ENCODE results near the gene PRR33. TPM values are rescaled to one million over a fixed set of nuclear protein-coding genes. Genes with fewer than 3 reads are reported as not detected.
A peak's percentile ranks its signal among the peaks of the same experiment; 100 is the strongest.

Gene PRR33
- total RNA-seq, 1 donor from 2014 or later: 0.16 TPM

- no peaks in the 10 kb centered on the region for H3K9me3 Mint-ChIP-seq
Measured at GRCh38 chr11:1899686-1900085, 8.0 kb upstream of the PRR33 start.

GRCh38 chr11:1899090-1899489, 7.4 kb upstream of the PRR33 start:
- Mint-ChIP-seq H3K27me3 (peaks cover 2% of the 10 kb centered on the region), H3K36me3 (ENCODE audit: low read depth) (no peaks in the 10 kb centered on the region), H3K4me1 (peaks cover 14% of the 10 kb centered on the region), H3K4me3 (no peak overlapping the region), H3K9me3 (no peaks in the 10 kb centered on the region), H3K27ac (no peak overlapping the region)
- CTCF ChIA-PET: interaction anchor here (1.3 kb wide), 1 partner anchor 48 kb away, joined by 4 read pairs; the partner anchor contains the start of gene MRPL23
- ATAC-seq (ENCODE audit: low read depth): no peak
- POLR2A ChIA-PET: no interaction called here
- intact Hi-C loops (cut with micrococcal nuclease): no loop called here
- no peak for TF ChIP-seq CTCF (IDR thresholded peaks at IDR 0.05)
- no peak for DNase-seq

More at GRCh38 chr11:1899686-1900085, 8.0 kb upstream of the PRR33 start:
- Mint-ChIP-seq H3K4me3 (no peak overlapping the region), H3K36me3 (ENCODE audit: low read depth) (no peaks in the 10 kb centered on the region), H3K4me1 (peaks cover 14% of the 10 kb centered on the region), H3K27ac (no peak overlapping the region), H3K27me3 (peaks cover 2% of the 10 kb centered on the region)
- no peak for TF ChIP-seq CTCF (IDR thresholded peaks at IDR 0.05)
- CTCF ChIA-PET: no interaction called here
- DNase-seq (no peak), ATAC-seq (ENCODE audit: low read depth) (no peak)
- POLR2A ChIA-PET: no interaction called here
- intact Hi-C loops (cut with micrococcal nuclease): no loop called here

GRCh38 chr11:1896923-1897322, 5.2 kb upstream of the PRR33 start:
- intact Hi-C loops (cut with micrococcal nuclease): no loop called here
- ATAC-seq (ENCODE audit: low read depth) (peak; percentile 45), DNase-seq (no peak)
- ChIA-PET POLR2A (interaction anchor here (0.8 kb wide), 1 partner anchor 43 kb away, joined by 3 read pairs; no protein-coding TSS in a partner anchor), CTCF (interaction anchor here (0.8 to 1.2 kb wide), 2 partner anchors 15 to 255 kb away, joined by 3 to 4 read pairs; no protein-coding TSS in a partner anchor)
- Mint-ChIP-seq H3K27me3 (peaks cover 2% of the 10 kb centered on the region), H3K4me3 (peak overlapping the region; percentile 74), H3K36me3 (ENCODE audit: low read depth) (no peaks in the 10 kb centered on the region), H3K9me3 (no peaks in the 10 kb centered on the region), H3K4me1 (peaks cover 23% of the 10 kb centered on the region), H3K27ac (no peak overlapping the region)
- TF ChIP-seq CTCF (IDR thresholded peaks at IDR 0.05): no peak

GRCh38 chr11:1896468-1896867, 4.8 kb upstream of the PRR33 start:
- H3K9me3 Mint-ChIP-seq: no peaks in the 10 kb centered on the region
- CTCF ChIA-PET: interaction anchor here (0.8 to 1.2 kb wide), 2 partner anchors 14 to 255 kb away, joined by 3 to 4 read pairs; no protein-coding TSS in a partner anchor
- H3K27me3 Mint-ChIP-seq: peaks cover 2% of the 10 kb centered on the region
- no peak for DNase-seq
- ATAC-seq (ENCODE audit: low read depth): no peak
- POLR2A ChIA-PET: no interaction called here
- H3K27ac Mint-ChIP-seq: no peak overlapping the region
- no peak for TF ChIP-seq CTCF (IDR thresholded peaks at IDR 0.05)
- H3K4me1 Mint-ChIP-seq: peaks cover 23% of the 10 kb centered on the region
- H3K36me3 Mint-ChIP-seq (ENCODE audit: low read depth): no peaks in the 10 kb centered on the region
- intact Hi-C loops (cut with micrococcal nuclease): no loop called here
- H3K4me3 Mint-ChIP-seq: no peak overlapping the region

GRCh38 chr11:1894759-1895158, 3.1 kb upstream of the PRR33 start:
- Mint-ChIP-seq H3K36me3 (ENCODE audit: low read depth) (no peaks in the 10 kb centered on the region), H3K27me3 (peaks cover 2% of the 10 kb centered on the region), H3K27ac (no peak overlapping the region), H3K4me1 (peaks cover 30% of the 10 kb centered on the region), H3K9me3 (no peaks in the 10 kb centered on the region), H3K4me3 (no peak overlapping the region)
- no peak for TF ChIP-seq CTCF (IDR thresholded peaks at IDR 0.05)
- no peak for ATAC-seq (ENCODE audit: low read depth)
- ChIA-PET POLR2A (no interaction called here), CTCF (no interaction called here)
- intact Hi-C loops (cut with micrococcal nuclease): loop anchor here (1.0 kb wide), 1 partner anchor 46 kb away; no protein-coding TSS in a partner anchor
- no peak for DNase-seq
